Suprapubic skin (tissue), 4 donors: Measurements from ENCODE around the gene FLNB. TPM values are rescaled to one million over a fixed set of nuclear protein-coding genes. Genes with fewer than 3 reads are reported as not detected.

Experiments used
- DNase-seq, 2 donors: peaks; one replicate each; pipeline ENCODE4 v3.0.0-alpha.2; 2019; ENCODE audit warnings: low spot score in 2 of 2
- H3K27ac ChIP-seq: fragments of 200-600 bp; sonication (generic); one replicate; pipeline ENCODE4 v1.5.1; 2019
- H3K27me3 ChIP-seq: fragments of 200-600 bp; sonication (generic); one replicate; pipeline ENCODE4 v1.5.1; 2019
- H3K36me3 ChIP-seq: fragments of 200-600 bp; sonication (generic); one replicate; pipeline ENCODE4 v1.5.1; 2019
- H3K4me1 ChIP-seq: fragments of 200-600 bp; sonication (generic); one replicate; pipeline ENCODE4 v1.5.1; 2019
- H3K4me3 ChIP-seq: fragments of 200-600 bp; sonication (generic); one replicate; pipeline ENCODE4 v1.5.1; 2019; ENCODE audit warnings: mild to moderate bottlenecking
- H3K9me3 ChIP-seq: fragments of 200-600 bp; sonication (generic); one replicate; pipeline ENCODE4 v1.5.1; 2019
- EP300 ChIP-seq: sonication (generic); formaldehyde crosslinking; IDR thresholded peaks from one replicate; pipeline ENCODE4 v1.6.1; 2017; ENCODE audit warnings: antibody characterized with exemption
- POLR2A ChIP-seq, 2 donors: fragments of 450-650 bp; IDR thresholded peaks; one replicate each; pipeline ENCODE4 v1.6.1; 2017; ENCODE audit warnings: antibody characterized with exemption in 2 of 2, mild to moderate bottlenecking in 2 of 2, moderate library complexity in 2 of 2
- POLR2AphosphoS5 ChIP-seq, 3 donors: sonication (generic); formaldehyde crosslinking; IDR thresholded peaks; one replicate each; pipeline ENCODE4 v1.6.1; 2017; ENCODE audit warnings: antibody characterized with exemption in 3 of 3
- WGBS: methylation state at CpG from one replicate; pipeline ENCODE4 v1.1.5; 2018; 5-methylcytosine and 5-hydroxymethylcytosine counted together
- total RNA-seq, 4 donors: library from RNA; depleted of rRNA; stranded (reverse); fragments of >200 nt; gene quantifications; one replicate each; pipeline ENCODE4 v1.1.0, GENCODE V29; 2016
- TF ChIP-seq, protein P1 (sequence below), 2 donors: fragments of 200-600 bp in 1 of 2; fragments of 450-650 bp in 1 of 2; sonication (generic) in 1 of 2; IDR thresholded peaks; one replicate each; pipeline ENCODE4 v1.5.1; 2016 to 2019; ENCODE audit warnings: antibody characterized with exemption in 2 of 2, mild to moderate bottlenecking in 1 of 2, moderate library complexity in 1 of 2

The FLNB gene
- total RNA-seq, 4 donors from 2014 or later = 143 to 186 (median 150) TPM

DNA sequence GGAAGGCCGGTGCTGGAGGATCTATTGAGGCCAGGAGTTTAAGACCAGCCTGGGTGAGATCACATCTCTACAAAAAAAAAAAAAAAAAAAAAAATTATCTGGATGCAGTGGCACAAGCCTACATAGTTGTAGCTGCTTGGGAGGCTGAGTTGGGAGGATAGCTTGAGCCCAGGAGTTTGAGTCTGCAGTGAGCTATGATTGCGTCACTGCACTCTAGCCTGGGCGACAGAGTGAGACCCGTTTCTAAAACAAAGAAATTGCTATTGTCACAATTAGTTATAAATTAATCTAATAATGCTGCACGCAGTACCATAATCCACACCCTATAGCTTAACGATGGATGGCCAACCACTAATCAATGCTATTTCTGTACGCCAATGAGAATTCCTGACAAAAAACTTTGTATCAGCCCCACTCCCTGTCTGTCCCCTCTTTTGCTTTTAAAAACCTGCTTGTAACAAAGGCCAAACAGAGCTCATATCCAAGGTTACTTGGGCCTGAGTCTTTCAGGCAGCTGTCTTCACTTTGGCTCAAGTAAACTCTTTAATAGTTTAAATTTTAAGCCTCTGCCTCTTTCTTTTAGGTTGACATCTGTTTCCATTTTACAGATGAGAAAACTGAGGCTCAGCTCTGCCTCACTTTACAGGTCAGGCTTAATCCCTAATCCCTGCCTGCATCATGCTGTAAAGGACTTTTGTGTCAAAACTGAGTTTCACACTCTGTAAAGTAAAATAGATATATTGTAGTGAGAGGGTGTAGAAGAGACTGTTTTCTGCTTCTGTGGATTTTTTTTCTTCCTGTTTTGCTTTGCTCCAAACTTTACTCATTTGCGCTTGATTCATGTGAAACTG is 10.9 kb downstream of the FLNB start:
- Histone ChIP-seq H3K4me1 (peaks cover 66% of the 10 kb centered on the region), H3K36me3 (no peaks in the 10 kb centered on the region), H3K27me3 (no peaks in the 10 kb centered on the region), H3K4me3 (no peak overlapping the region), H3K27ac (peak overlapping the region; percentile 76), H3K9me3 (no peaks in the 10 kb centered on the region)
- whole genome bisulfite sequencing = 85% methylated on average over 8 of the region's 8 CpGs
- TF ChIP-seq EP300 = no peak
- TF ChIP-seq, protein P1, sequence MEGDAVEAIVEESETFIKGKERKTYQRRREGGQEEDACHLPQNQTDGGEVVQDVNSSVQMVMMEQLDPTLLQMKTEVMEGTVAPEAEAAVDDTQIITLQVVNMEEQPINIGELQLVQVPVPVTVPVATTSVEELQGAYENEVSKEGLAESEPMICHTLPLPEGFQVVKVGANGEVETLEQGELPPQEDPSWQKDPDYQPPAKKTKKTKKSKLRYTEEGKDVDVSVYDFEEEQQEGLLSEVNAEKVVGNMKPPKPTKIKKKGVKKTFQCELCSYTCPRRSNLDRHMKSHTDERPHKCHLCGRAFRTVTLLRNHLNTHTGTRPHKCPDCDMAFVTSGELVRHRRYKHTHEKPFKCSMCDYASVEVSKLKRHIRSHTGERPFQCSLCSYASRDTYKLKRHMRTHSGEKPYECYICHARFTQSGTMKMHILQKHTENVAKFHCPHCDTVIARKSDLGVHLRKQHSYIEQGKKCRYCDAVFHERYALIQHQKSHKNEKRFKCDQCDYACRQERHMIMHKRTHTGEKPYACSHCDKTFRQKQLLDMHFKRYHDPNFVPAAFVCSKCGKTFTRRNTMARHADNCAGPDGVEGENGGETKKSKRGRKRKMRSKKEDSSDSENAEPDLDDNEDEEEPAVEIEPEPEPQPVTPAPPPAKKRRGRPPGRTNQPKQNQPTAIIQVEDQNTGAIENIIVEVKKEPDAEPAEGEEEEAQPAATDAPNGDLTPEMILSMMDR (IDR thresholded peaks at IDR 0.05) = no peak
- no peak for DNase-seq

DNA sequence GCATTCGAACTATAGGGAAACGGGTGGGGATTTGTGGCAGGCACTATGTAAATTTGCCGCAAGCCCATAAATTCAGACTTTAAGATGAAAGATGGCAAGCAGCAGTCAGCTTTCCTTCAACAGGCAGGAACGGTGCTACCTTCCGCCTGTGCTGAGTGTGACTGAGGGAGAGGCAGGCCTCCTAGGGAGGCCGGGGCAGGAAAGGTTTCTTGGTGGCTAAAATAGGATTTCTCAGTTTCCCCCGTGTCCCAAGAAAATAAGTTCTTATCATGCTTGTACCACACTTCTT is 12.5 kb downstream of the FLNB start:
- peak overlapping the region; percentile 76 for H3K27ac ChIP-seq
- no peak overlapping the region for H3K4me3 ChIP-seq
- no peaks in the 10 kb centered on the region for H3K27me3 ChIP-seq
- H3K4me1 ChIP-seq = peaks cover 58% of the 10 kb centered on the region
- no peaks in the 10 kb centered on the region for H3K9me3 ChIP-seq
- DNase-seq = no peak
- WGBS = 40% methylated on average over 7 of the region's 7 CpGs
- no peaks in the 10 kb centered on the region for H3K36me3 ChIP-seq
- TF ChIP-seq EP300 = no peak
- TF ChIP-seq POLR2AphosphoS5 (IDR thresholded peaks at IDR 0.05) = no peak
- TF ChIP-seq POLR2A (IDR thresholded peaks at IDR 0.05) = no peak
- TF ChIP-seq, protein P1 (IDR thresholded peaks at IDR 0.05) = no peak

DNA sequence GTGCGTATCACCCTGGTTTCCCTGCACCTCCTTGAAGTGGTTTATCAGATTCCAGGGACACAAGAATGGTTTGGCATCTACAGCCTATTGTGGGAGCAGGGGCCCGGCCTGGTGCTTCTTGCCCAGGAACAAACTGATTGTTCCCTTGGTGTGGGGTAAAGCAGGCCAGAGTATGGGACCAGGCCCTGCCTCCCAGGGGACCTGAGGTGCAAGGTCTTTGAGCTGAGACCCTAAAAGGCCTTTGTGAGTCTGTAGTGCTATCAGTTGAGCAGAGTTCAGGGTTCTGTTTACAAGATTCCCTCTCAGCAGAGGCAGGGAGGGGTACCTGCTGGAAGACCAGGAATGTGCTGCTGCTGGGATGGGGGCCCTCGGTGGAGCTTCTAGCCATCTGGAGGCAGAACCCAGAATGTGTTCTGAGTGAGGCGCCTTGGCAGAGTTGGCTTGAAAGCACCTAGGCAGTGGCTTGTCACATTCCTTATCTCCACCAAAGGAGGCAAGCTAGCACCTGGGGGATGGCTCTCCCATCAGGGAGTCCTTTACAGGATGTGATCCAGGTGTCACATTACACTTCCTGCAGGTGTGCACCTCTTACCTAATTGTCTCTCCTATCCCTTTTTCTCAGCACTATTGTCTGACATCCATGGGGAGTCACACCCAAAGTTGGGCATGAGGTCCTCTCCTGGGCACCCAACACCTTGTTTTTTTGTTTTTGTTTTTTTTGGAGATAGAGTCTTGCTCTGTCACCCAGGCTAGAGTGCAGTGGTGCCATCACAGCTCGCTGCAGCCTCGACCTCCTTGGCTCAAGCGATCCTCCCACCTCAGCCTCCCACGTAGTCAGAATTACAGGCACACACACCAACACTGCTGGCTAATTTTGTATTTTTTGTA is 13.1 kb downstream of the FLNB start:
- peak overlapping the region; percentile 76 for H3K27ac ChIP-seq

DNA sequence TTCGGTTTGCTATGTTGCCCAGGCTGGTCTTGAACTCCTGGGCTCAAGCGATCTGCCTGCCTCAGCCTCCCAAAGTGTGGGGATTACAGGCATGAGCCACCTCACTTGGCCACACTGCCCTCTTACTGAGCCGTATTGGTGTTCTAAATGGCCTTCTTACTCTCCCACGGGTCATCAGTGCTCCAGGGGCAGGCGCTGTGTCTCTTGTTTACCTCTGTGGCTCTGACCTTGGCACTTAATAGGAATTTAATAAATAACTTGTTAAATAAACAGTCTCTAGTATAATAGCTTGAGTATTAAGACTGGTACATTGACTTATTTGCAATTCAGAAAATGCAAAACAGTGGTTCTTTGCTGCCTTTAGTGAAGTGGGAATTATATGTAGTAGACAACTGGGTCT is 13.7 kb downstream of the FLNB start:
- Histone ChIP-seq H3K4me3 (no peak overlapping the region), H3K36me3 (no peaks in the 10 kb centered on the region), H3K27ac (peak overlapping the region; percentile 76), H3K4me1 (peaks cover 66% of the 10 kb centered on the region), H3K9me3 (no peaks in the 10 kb centered on the region), H3K27me3 (no peaks in the 10 kb centered on the region)
- no peak for DNase-seq
- 86% methylated on average over 5 of the region's 5 CpGs for WGBS
- TF ChIP-seq EP300 = no peak
- TF ChIP-seq, protein P1 (IDR thresholded peaks at IDR 0.05) = no peak
- TF ChIP-seq POLR2AphosphoS5 (IDR thresholded peaks at IDR 0.05) = no peak
- TF ChIP-seq POLR2A (IDR thresholded peaks at IDR 0.05) = no peak

More for the DNA sequence above, 13.1 kb downstream of the FLNB start:
- H3K4me3 ChIP-seq = no peak overlapping the region
- TF ChIP-seq, protein P1 (IDR thresholded peaks at IDR 0.05) = no peak
- TF ChIP-seq EP300 (no peak), POLR2AphosphoS5 (IDR thresholded peaks at IDR 0.05) (no peak), POLR2A (IDR thresholded peaks at IDR 0.05) (no peak)
- no peaks in the 10 kb centered on the region for H3K36me3 ChIP-seq
- 76% methylated on average over 8 of the region's 8 CpGs for WGBS
- no peak for DNase-seq
- peaks cover 64% of the 10 kb centered on the region for H3K4me1 ChIP-seq
- H3K27me3 ChIP-seq = no peaks in the 10 kb centered on the region
- H3K9me3 ChIP-seq = no peaks in the 10 kb centered on the region

DNA sequence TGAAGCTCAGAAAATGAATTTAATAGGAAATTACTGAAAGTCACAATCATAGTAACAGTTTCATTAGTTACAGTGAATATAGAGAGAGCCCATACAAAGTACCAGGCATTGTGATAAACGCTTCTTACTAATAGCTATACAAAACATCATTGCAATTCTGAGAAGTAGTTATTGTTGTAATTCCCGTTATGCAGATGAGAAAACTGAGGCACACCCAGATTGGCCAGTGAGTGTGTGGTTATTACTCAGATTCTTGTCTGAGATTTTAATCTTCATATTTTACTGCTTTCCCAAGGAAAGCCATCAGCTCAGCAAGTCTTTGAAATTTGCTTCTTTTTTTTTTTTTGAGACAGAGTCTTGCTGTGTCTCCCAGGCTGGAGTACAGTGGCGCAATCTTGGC is 14.3 kb downstream of the FLNB start:
- Histone ChIP-seq H3K4me1 (peaks cover 68% of the 10 kb centered on the region), H3K27ac (peak overlapping the region; percentile 76), H3K9me3 (no peaks in the 10 kb centered on the region), H3K4me3 (no peak overlapping the region), H3K27me3 (no peaks in the 10 kb centered on the region), H3K36me3 (no peaks in the 10 kb centered on the region)
- no peak for TF ChIP-seq EP300
- no peak for DNase-seq
- 67% methylated on average over 3 of the region's 3 CpGs for WGBS
